Activated B cell treated with CpG ODN at 0.5 μM for 24 hours (primary cell): ENCODE measurements around the gene PRKAG1. TPM values are rescaled to one million over a fixed set of nuclear protein-coding genes. Genes with fewer than 3 reads are reported as not detected.

Experiments
- ATAC-seq: fragments of 200-7000 bp; cut with Tn5 transposase; one replicate; pipeline ENCODE4 v1.10.0; 2021; ENCODE audit warnings: low read depth, mild to moderate bottlenecking, moderate library complexity
- CTCF ChIA-PET: fragments of 350-600 bp; sonication (Branson Sonifier 250); formaldehyde crosslinking; loops from one replicate; lab custom pipeline; 2021; ENCODE audit warnings: antibody characterized with exemption; lab: Charles Lee
- POLR2A ChIA-PET: fragments of 350-600 bp; sonication (Branson Sonifier 250); formaldehyde crosslinking; loops from one replicate; lab custom pipeline; 2021; ENCODE audit warnings: antibody characterized with exemption; lab: Charles Lee
- DNase-seq: peaks from one replicate; pipeline ENCODE4 v3.0.0; 2022
- H3K27ac Mint-ChIP-seq: one replicate; pipeline ENCODE4 v1.8.0; 2020; ENCODE audit warnings: mixed read lengths
- H3K27me3 Mint-ChIP-seq: one replicate; pipeline ENCODE4 v1.8.0; 2021; ENCODE audit warnings: mixed read lengths
- H3K36me3 Mint-ChIP-seq: one replicate; pipeline ENCODE4 v1.8.0; 2021; ENCODE audit warnings: low read depth, mixed read lengths
- H3K4me1 Mint-ChIP-seq: one replicate; pipeline ENCODE4 v1.8.0; 2021; ENCODE audit warnings: mixed read lengths
- H3K4me3 Mint-ChIP-seq: one replicate; pipeline ENCODE4 v1.8.0; 2020; ENCODE audit warnings: mild to moderate bottlenecking, mixed read lengths
- H3K9me3 Mint-ChIP-seq: one replicate; pipeline ENCODE4 v1.8.0; 2020; ENCODE audit warnings: mixed read lengths
- intact Hi-C: fragments of 100-400 bp; cut with micrococcal nuclease; formaldehyde crosslinking; loops from one replicate; pipeline ENCODE4 v1.15.1; 2024
- total RNA-seq: library from RNA; stranded (reverse); gene quantifications from 2 replicates; pipeline ENCODE4 v1.2.3, GENCODE V29; 2022
- TF ChIP-seq, protein P1 (sequence below): fragments of 200-600 bp; IDR thresholded peaks from one replicate; pipeline ENCODE4 v1.8.0; 2022; ENCODE audit warnings: antibody characterized with exemption, mild to moderate bottlenecking

The PRKAG1 gene
- total RNA-seq, 1 donor from 2014 or later, result 70.5 TPM

DNA sequence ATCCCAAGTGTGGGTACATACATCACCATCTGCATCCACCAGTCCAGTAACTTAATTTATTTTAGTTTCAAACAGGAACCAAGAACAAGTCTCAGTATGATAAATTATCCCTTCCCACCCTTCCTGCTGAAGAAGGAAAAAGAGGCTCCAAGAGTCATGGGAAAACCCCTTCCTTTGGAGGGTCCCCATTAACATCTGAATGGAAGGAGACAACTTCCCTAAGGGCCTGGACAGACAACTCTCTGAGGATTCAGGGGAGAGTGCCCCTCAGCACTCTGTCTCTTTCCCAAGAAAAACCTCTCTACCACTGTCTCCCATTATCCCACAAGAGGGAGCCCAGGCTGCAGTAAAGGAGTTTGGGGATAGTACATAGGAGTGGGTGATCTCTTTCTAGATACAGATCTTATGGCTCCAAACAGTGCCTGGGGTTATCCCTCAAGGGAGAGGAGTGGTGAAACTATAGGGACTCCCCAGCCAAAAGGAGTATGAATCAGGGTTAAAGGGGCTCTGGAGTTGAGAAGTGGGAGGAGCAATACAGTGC lies 53.2 kb downstream of the PRKAG1 start:
- H3K27ac Mint-ChIP-seq, result no peak overlapping the region
- ChIA-PET CTCF (interaction anchor here (1.6 kb wide), 1 partner anchor 12 kb away, joined by 8 read pairs; the partner anchor contains the start of gene WNT1), POLR2A (no interaction called here)
- H3K36me3 Mint-ChIP-seq, result no peaks in the 10 kb centered on the region
- ATAC-seq (no peak), DNase-seq (no peak)
- H3K4me1 Mint-ChIP-seq, result peaks cover 21% of the 10 kb centered on the region
- intact Hi-C loops, result no loop called here
- TF ChIP-seq, protein P1, sequence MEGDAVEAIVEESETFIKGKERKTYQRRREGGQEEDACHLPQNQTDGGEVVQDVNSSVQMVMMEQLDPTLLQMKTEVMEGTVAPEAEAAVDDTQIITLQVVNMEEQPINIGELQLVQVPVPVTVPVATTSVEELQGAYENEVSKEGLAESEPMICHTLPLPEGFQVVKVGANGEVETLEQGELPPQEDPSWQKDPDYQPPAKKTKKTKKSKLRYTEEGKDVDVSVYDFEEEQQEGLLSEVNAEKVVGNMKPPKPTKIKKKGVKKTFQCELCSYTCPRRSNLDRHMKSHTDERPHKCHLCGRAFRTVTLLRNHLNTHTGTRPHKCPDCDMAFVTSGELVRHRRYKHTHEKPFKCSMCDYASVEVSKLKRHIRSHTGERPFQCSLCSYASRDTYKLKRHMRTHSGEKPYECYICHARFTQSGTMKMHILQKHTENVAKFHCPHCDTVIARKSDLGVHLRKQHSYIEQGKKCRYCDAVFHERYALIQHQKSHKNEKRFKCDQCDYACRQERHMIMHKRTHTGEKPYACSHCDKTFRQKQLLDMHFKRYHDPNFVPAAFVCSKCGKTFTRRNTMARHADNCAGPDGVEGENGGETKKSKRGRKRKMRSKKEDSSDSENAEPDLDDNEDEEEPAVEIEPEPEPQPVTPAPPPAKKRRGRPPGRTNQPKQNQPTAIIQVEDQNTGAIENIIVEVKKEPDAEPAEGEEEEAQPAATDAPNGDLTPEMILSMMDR, result no peak
- no peak overlapping the region for H3K4me3 Mint-ChIP-seq
- no peaks in the 10 kb centered on the region for H3K9me3 Mint-ChIP-seq
- peaks cover 7% of the 10 kb centered on the region for H3K27me3 Mint-ChIP-seq

DNA sequence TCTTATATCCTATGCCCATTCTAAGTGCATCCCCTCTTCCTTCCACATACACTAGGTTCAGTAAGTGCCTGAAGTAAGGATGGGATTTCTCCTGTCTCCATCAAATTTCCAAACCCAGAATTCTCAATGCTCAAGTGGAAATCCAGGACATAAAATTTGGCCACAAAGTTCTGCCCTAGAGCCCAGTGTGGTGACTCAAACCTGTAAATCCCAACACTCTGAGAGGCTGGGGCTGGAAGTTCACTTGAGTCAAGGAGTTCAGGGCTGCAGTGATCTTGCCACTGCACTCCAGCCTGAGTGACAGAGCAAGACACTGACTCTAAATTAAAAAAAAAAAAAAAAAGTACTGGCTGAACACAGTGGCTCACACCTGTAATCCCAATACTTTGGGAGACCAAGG lies 56.8 kb downstream of the PRKAG1 start:
- peaks cover 17% of the 10 kb centered on the region for H3K4me1 Mint-ChIP-seq
- ATAC-seq, result no peak
- H3K27me3 Mint-ChIP-seq, result peaks cover 8% of the 10 kb centered on the region
- TF ChIP-seq, protein P1, result no peak
- H3K9me3 Mint-ChIP-seq, result no peaks in the 10 kb centered on the region
- intact Hi-C loops, result no loop called here
- ChIA-PET POLR2A (interaction anchor here (1.5 kb wide), 1 partner anchor 16 kb away, joined by 4 read pairs; the partner anchor contains the start of gene WNT1), CTCF (no interaction called here)
- DNase-seq, result no peak
- H3K36me3 Mint-ChIP-seq, result peaks cover 6% of the 10 kb centered on the region
- H3K27ac Mint-ChIP-seq, result no peak overlapping the region
- H3K4me3 Mint-ChIP-seq, result no peak overlapping the region

DNA sequence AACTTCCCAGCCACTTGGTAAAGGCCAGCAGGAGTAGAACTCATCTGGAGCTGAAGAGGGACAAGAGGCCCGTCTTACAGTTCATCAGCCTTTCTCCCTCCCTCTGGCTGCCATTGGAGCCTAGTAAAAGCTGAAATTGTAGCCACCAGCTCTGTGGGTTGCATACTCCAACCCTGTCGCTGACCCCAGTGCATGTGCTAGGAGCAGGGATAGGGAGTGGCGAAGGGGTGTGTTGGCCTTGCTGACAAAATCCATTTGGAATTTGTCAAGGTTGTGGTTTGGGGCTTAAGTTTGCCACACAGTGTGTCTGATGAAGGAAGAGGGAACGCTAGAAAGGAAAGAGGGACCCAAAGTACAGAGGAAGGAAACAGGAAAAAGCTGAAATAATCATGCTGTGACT lies 57.2 kb downstream of the PRKAG1 start:
- Mint-ChIP-seq H3K27me3 (peaks cover 8% of the 10 kb centered on the region), H3K4me3 (no peak overlapping the region), H3K36me3 (peaks cover 10% of the 10 kb centered on the region), H3K9me3 (no peaks in the 10 kb centered on the region), H3K27ac (no peak overlapping the region), H3K4me1 (peaks cover 20% of the 10 kb centered on the region)
- CTCF ChIA-PET, result no interaction called here
- intact Hi-C loops, result no loop called here
- POLR2A ChIA-PET, result interaction anchor here (1.5 kb wide), 1 partner anchor 17 kb away, joined by 4 read pairs; the partner anchor contains the start of gene WNT1
- DNase-seq (no peak), ATAC-seq (no peak)
- TF ChIP-seq, protein P1, result no peak

DNA sequence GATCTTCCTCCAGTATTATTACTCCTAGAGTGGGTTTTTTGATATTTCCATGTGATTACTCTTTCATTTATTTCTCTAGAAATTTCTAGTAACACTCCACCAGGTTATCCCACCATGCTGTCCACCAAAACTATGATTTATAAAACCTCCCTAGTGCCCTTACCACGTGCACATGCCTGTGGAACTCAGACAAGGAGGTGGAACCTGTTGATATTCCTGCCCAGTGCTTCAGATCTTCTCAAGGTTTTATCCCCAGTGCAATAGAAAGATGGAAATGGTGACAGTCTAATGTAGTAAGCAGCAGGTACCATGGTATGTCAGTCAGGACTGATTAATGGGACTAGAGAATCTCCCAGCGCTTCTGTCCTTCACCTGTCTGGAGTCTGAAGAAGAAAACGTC lies 57.7 kb downstream of the PRKAG1 start:
- TF ChIP-seq, protein P1, result no peak
- no peak overlapping the region for H3K4me3 Mint-ChIP-seq
- H3K36me3 Mint-ChIP-seq, result peaks cover 12% of the 10 kb centered on the region

DNA sequence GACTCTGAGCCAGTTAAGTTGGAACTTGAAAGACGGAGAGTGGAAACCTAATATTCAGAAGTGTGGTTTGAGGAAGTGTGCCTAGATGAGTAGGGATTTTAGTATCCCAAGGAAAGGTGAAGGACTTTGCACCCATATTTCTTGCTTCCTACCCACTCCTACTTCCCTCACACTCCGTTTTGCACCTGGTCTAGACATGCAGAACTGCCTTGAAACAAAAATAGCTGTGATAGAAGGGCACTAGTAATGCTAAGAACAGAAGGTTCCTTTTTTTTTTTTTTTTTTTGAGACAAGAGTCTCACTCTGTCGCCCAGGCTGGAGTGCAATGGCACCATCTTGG lies 60.6 kb downstream of the PRKAG1 start:
- Mint-ChIP-seq H3K9me3 (no peaks in the 10 kb centered on the region), H3K4me3 (peak overlapping the region; percentile 99), H3K27me3 (peaks cover 8% of the 10 kb centered on the region), H3K36me3 (peaks cover 18% of the 10 kb centered on the region), H3K4me1 (peaks cover 41% of the 10 kb centered on the region), H3K27ac (peak overlapping the region; percentile 91)
- ChIA-PET CTCF (interaction anchor here (0.8 to 2.8 kb wide), 6 partner anchors 11 to 62 kb away, joined by 3 to 13 read pairs (median 10); partner anchors contain the start of gene WNT1), POLR2A (interaction anchor here (0.8 to 3.7 kb wide), 12 partner anchors 9 to 173 kb away, joined by 3 to 31 read pairs (median 6); partner anchors contain the start of genes DDX23, FKBP11, WNT1 and WNT10B)
- DNase-seq (no peak), ATAC-seq (no peak)
- intact Hi-C loops, result loop anchor here (10.0 kb wide), 1 partner anchor 243 kb away; the partner anchor contains the start of gene CCNT1
- TF ChIP-seq, protein P1, result no peak

More for the DNA sequence above, 57.7 kb downstream of the PRKAG1 start:
- Mint-ChIP-seq H3K27ac (no peak overlapping the region), H3K27me3 (peaks cover 8% of the 10 kb centered on the region), H3K9me3 (no peaks in the 10 kb centered on the region), H3K4me1 (peaks cover 25% of the 10 kb centered on the region)
- ChIA-PET CTCF (no interaction called here), POLR2A (interaction anchor here (1.5 kb wide), 1 partner anchor 17 kb away, joined by 4 read pairs; the partner anchor contains the start of gene WNT1)
- intact Hi-C loops, result no loop called here
- DNase-seq (no peak), ATAC-seq (no peak)
